DND-41 (cell line): ENCODE measurements around the gene USP4.
"Not testable (repeated sequence)": the region's sequence is repeated elsewhere in the genome, so short reads cannot be mapped to it uniquely, and the experiment has no call there.

Source experiments
- ATAC-seq: fragments of 200-7000 bp; cut with Tn5 transposase; 3 replicates; pipeline ENCODE4 v1.9.1; 2021; ENCODE audit warnings: low read depth; ENCODE audit not compliant: insufficient read depth
- DNase-seq: peaks from one replicate; pipeline ENCODE4 v3.0.0-alpha.2; 2020
- H2AFZ ChIP-seq: 2 replicates; pipeline ENCODE4 v1.6.0; 2012; ENCODE audit warnings: low read depth, low read length
- H3K27ac ChIP-seq: 2 replicates; pipeline ENCODE4 v1.5.1; 2012; ENCODE audit warnings: low read length, inconsistent platforms
- H3K27me3 ChIP-seq: fragments of 200-600 bp; sonication (generic); 2 replicates; pipeline ENCODE4 v1.6.0; 2012; ENCODE audit warnings: low read length, mild to moderate bottlenecking, inconsistent platforms; ENCODE audit not compliant: insufficient read depth, poor library complexity
- H3K36me3 ChIP-seq: 2 replicates; pipeline ENCODE4 v1.5.1; 2012; ENCODE audit warnings: low read length, inconsistent platforms; ENCODE audit not compliant: insufficient read depth
- H3K4me1 ChIP-seq: 2 replicates; pipeline ENCODE4 v1.5.1; 2012; ENCODE audit warnings: mild to moderate bottlenecking, low read length; ENCODE audit not compliant: insufficient read depth
- H3K4me2 ChIP-seq: 2 replicates; pipeline ENCODE4 v1.6.0; 2012; ENCODE audit warnings: mild to moderate bottlenecking, moderate library complexity, low read length, inconsistent platforms; ENCODE audit not compliant: insufficient read depth
- H3K4me3 ChIP-seq, 2 experiments: fragments of 200-600 bp in 1 of 2; shearing (Covaris generic) in 1 of 2; 2 replicates each; pipeline ENCODE4 v1.5.1; 2012 to 2016; ENCODE audit warnings: inconsistent platforms in 2 of 2, low read length in 2 of 2, mild to moderate bottlenecking in 2 of 2, low read depth in 1 of 2, moderate library complexity in 1 of 2
- H3K79me2 ChIP-seq: 2 replicates; pipeline ENCODE4 v1.6.0; 2012; ENCODE audit warnings: low read length, inconsistent platforms; ENCODE audit not compliant: insufficient read depth
- H3K9ac ChIP-seq: 2 replicates; pipeline ENCODE4 v1.6.0; 2012; ENCODE audit warnings: low read depth, mild to moderate bottlenecking, inconsistent platforms, low read length, moderate library complexity
- H3K9me3 ChIP-seq: 2 replicates; pipeline ENCODE4 v1.5.1; 2012; ENCODE audit warnings: low read length, moderate library complexity, mild to moderate bottlenecking, inconsistent platforms; ENCODE audit not compliant: insufficient read depth, severe bottlenecking
- H4K20me1 ChIP-seq: 2 replicates; pipeline ENCODE4 v1.6.0; 2012; ENCODE audit warnings: low read length; ENCODE audit not compliant: insufficient read depth
- CTCF ChIP-seq: IDR thresholded peaks from 2 replicates; pipeline ENCODE4 v1.5.1; 2012; ENCODE audit warnings: borderline replicate concordance, low read length, moderate library complexity, mild to moderate bottlenecking; ENCODE audit not compliant: poor library complexity, severe bottlenecking; ENCODE audit errors: extremely low read depth
- EZH2 ChIP-seq: IDR thresholded peaks from 3 replicates; pipeline ENCODE4 v1.6.1; 2012; ENCODE audit warnings: borderline replicate concordance, low read depth, mild to moderate bottlenecking, moderate library complexity, low read length, inconsistent platforms; ENCODE audit not compliant: severe bottlenecking

Gene USP4

GRCh38 chr3:49358217-49358883 is 18.5 kb upstream of the USP4 start, which contains the start of gene GPX1:
TSS of gene GPX1 (minus strand) at chr3:49358353. CDS start at chr3:49358278, 75 bp downstream.
- H3K4me2 ChIP-seq: peak within 1 kb of the TSS; percentile 99
- peak; percentile 87 for ATAC-seq

GRCh38 chr3:49357443-49358216 is 17.8 kb upstream of the USP4 start:
- H3K79me2 ChIP-seq: peaks cover 30% of the 10 kb centered on the region
- not testable (repeated sequence) for H3K9me3 ChIP-seq, H4K20me1 ChIP-seq, H3K27me3 ChIP-seq
- peaks cover 57% of the 10 kb centered on the region for H3K4me1 ChIP-seq
- peak overlapping the region; percentile 60 to 79; a peak in 3 of 4 replicates for H3K4me3 ChIP-seq
- peaks cover 52% of the 10 kb centered on the region for H3K36me3 ChIP-seq
- peak overlapping the region; percentile 84 for H3K27ac ChIP-seq
- DNase-seq (peak; percentile 58), ATAC-seq (peak; percentile 42)
- H3K9ac ChIP-seq: peak overlapping the region; percentile 70
- peak overlapping the region; percentile 63 for H2AFZ ChIP-seq
- peak overlapping the region; percentile 99 for H3K4me2 ChIP-seq

More at GRCh38 chr3:49358217-49358883, 18.5 kb upstream of the USP4 start, which contains the start of gene GPX1:
- peaks cover 5% of the 10 kb centered on the region for H4K20me1 ChIP-seq
- H2AFZ ChIP-seq: peak within 1 kb of the TSS; percentile 63
- no peaks in the 10 kb centered on the region for H3K27me3 ChIP-seq
- peak within 1 kb of the TSS; percentile 60 to 79; a peak in 3 of 4 replicates for H3K4me3 ChIP-seq
- peaks cover 59% of the 10 kb centered on the region for H3K4me1 ChIP-seq
- peaks cover 36% of the 10 kb centered on the region for H3K79me2 ChIP-seq
- H3K9me3 ChIP-seq: no peaks in the 10 kb centered on the region
- peak within 1 kb of the TSS; percentile 70 for H3K9ac ChIP-seq
- TF ChIP-seq EZH2: no peak
- TF ChIP-seq CTCF: no peak
- H3K27ac ChIP-seq: peak within 1 kb of the TSS; percentile 84
- H3K36me3 ChIP-seq: peaks cover 59% of the 10 kb centered on the region
- peak; percentile 95 for DNase-seq

GRCh38 chr3:49357095-49357442 is 17.2 kb upstream of the USP4 start:
- H3K27me3 ChIP-seq, H2AFZ ChIP-seq, H4K20me1 ChIP-seq, ATAC-seq, DNase-seq, H3K9me3 ChIP-seq: not testable (repeated sequence)
- Histone ChIP-seq H3K79me2 (peaks cover 25% of the 10 kb centered on the region), H3K4me2 (peak overlapping the region; percentile 99), H3K27ac (peak overlapping the region; percentile 84), H3K4me3 (peak overlapping the region; percentile 60 to 79; a peak in 3 of 4 replicates), H3K36me3 (peaks cover 46% of the 10 kb centered on the region), H3K4me1 (peaks cover 51% of the 10 kb centered on the region), H3K9ac (peak overlapping the region; percentile 70)

GRCh38 chr3:49352890-49353421 is 13.1 kb upstream of the USP4 start:
- no peaks in the 10 kb centered on the region for H3K9me3 ChIP-seq
- no peak overlapping the region for H2AFZ ChIP-seq
- H3K4me1 ChIP-seq: peaks cover 14% of the 10 kb centered on the region
- H4K20me1 ChIP-seq: 0 out of 2 replicates have a peak, but pooled peaks cover 4% of the 10 kb centered on the region
- no peak overlapping the region for H3K27ac ChIP-seq
- ATAC-seq (no peak), DNase-seq (no peak)
- no peaks in the 10 kb centered on the region for H3K27me3 ChIP-seq
- no peak overlapping the region for H3K4me3 ChIP-seq
- H3K4me2 ChIP-seq: no peak overlapping the region
- peaks cover 15% of the 10 kb centered on the region for H3K36me3 ChIP-seq
- peaks cover 14% of the 10 kb centered on the region for H3K79me2 ChIP-seq
- no peak for TF ChIP-seq EZH2
- TF ChIP-seq CTCF: no peak
- H3K9ac ChIP-seq: no peak overlapping the region
